K562 (cell line): Measurements from ENCODE around the gene PATL2. TPM values are rescaled to one million over a fixed set of nuclear protein-coding genes. Genes with fewer than 3 reads are reported as not detected.

ENCODE experiments used
- ATAC-seq: fragments of 200-7000 bp; cut with Tn5 transposase; 3 replicates; pipeline ENCODE4 v1.9.1; 2020; ENCODE audit warnings: moderate library complexity
- BruUV-seq: library from RNA; stranded (reverse); fragments of 400-500 nt; replicated peaks from 2 replicates; lab custom pipeline; 2021; lab: Mats Ljungman, UMichigan
- CTCF ChIA-PET: fragments of 300-600 bp; formaldehyde crosslinking; extraction: SDS; loops from one replicate; lab custom pipeline; 2021; ENCODE audit warnings: low intra/inter-chr PET ratio; lab: Yijun Ruan, JAX
- POLR2A ChIA-PET: fragments of 300-600, 350-650 bp; sonication (Branson Sonifier 250); formaldehyde crosslinking; extraction: SDS; loops from one replicate; lab custom pipeline; 2021; ENCODE audit warnings: antibody characterized with exemption, inconsistent platforms; lab: Yijun Ruan, JAX
- DNase-seq, 4 experiments: peaks; one replicate each; pipeline versions ENCODE4 v3.0.0 to v3.0.0-alpha.2; 2011 to 2018; ENCODE audit warnings: low spot score in 3 of 4, mixed read lengths in 3 of 4; ENCODE audit errors: extremely low read depth in 1 of 4
- FAIRE-seq: peaks from 2 replicates; lab custom pipeline; 2011; peaks lifted over from hg19 to GRCh38; lab: Jason Lieb, UNC
- H2AFZ ChIP-seq: 2 replicates; pipeline ENCODE4 v1.6.0; 2011; ENCODE audit warnings: low read depth, low read length, control low read depth, inconsistent platforms
- H3K27ac ChIP-seq: fragments of 200-600 bp; 3 replicates; pipeline ENCODE4 v1.8.0; 2011; ENCODE audit warnings: low read depth, mild to moderate bottlenecking, control low read depth, inconsistent platforms, low read length, moderate library complexity, mixed read lengths; ENCODE audit errors: extremely low read depth
- H3K27me3 ChIP-seq, 2 experiments: fragments of 300-600 bp in 1 of 2; 2 replicates in 1 of 2; 3 replicates in 1 of 2; pipeline versions ENCODE4 v1.6.0 to v1.8.0; 2011; ENCODE audit warnings: inconsistent platforms in 2 of 2, low read length in 2 of 2, mild to moderate bottlenecking in 1 of 2, mixed read lengths in 1 of 2, moderate library complexity in 1 of 2; ENCODE audit not compliant: control insufficient read depth in 2 of 2, insufficient read depth in 2 of 2
- H3K36me3 ChIP-seq: fragments of 300-600 bp; 3 replicates; pipeline ENCODE4 v1.8.0; 2011; ENCODE audit warnings: mild to moderate bottlenecking, low read length, inconsistent platforms; ENCODE audit not compliant: control insufficient read depth, insufficient read depth
- H3K4me1 ChIP-seq, 2 experiments: fragments of 200-600 bp in 1 of 2; replicated peaks in 1 of 2; 2 replicates in 1 of 2; 3 replicates in 1 of 2; pipeline versions ENCODE4 v1.5.1 to v1.8.0; 2011; ENCODE audit warnings: inconsistent platforms in 2 of 2, low read length in 2 of 2, mild to moderate bottlenecking in 1 of 2, mixed read lengths in 1 of 2, moderate library complexity in 1 of 2; ENCODE audit not compliant: control insufficient read depth in 2 of 2, insufficient read depth in 2 of 2
- H3K4me2 ChIP-seq: 2 replicates; pipeline ENCODE4 v1.6.1; 2011; ENCODE audit warnings: low read length, control low read depth, inconsistent platforms, mixed read lengths; ENCODE audit not compliant: insufficient read depth
- H3K4me3 ChIP-seq: fragments of 200-600 bp; sonication (generic), shearing (Covaris generic); 2 replicates; pipeline ENCODE4 v1.5.1; 2016; ENCODE audit warnings: control low read depth, inconsistent platforms
- H3K79me2 ChIP-seq: fragments of 200-600 bp; 3 replicates; pipeline ENCODE4 v1.8.0; 2011; ENCODE audit warnings: low read length, inconsistent platforms; ENCODE audit not compliant: control insufficient read depth, insufficient read depth
- H3K9ac ChIP-seq, 2 experiments: 2 replicates each; pipeline versions ENCODE4 v1.6.0 to v1.6.1; 2011; ENCODE audit warnings: low read depth in 2 of 2, low read length in 2 of 2, control low read depth in 1 of 2, inconsistent platforms in 1 of 2, mild to moderate bottlenecking in 1 of 2, mixed read lengths in 1 of 2; ENCODE audit not compliant: insufficient read depth in 1 of 2
- H3K9me1 ChIP-seq: one replicate; pipeline ENCODE4 v1.6.0; 2011; ENCODE audit warnings: inconsistent platforms, mild to moderate bottlenecking, low read length, moderate library complexity; ENCODE audit not compliant: control insufficient read depth, insufficient read depth
- H3K9me3 ChIP-seq: replicated peaks from 2 replicates; pipeline ENCODE4 v1.5.1; 2011; ENCODE audit warnings: low read depth, low read length, inconsistent platforms; ENCODE audit not compliant: control insufficient read depth, insufficient read depth
- H4K20me1 ChIP-seq: replicated peaks from 2 replicates; pipeline ENCODE4 v1.6.1; 2011; ENCODE audit warnings: low read length, inconsistent platforms, mixed read lengths; ENCODE audit not compliant: control insufficient read depth, insufficient read depth
- BDP1 ChIP-seq: IDR thresholded peaks from 3 replicates; pipeline ENCODE4 v1.6.1; 2011; ENCODE audit not compliant: insufficient read length, insufficient read depth
- CBFA2T2 ChIP-seq: fragments of 450-650 bp; conservative IDR thresholded peaks from 2 replicates; pipeline ENCODE4 v1.6.1; 2017; ENCODE audit warnings: mild to moderate bottlenecking
- CBX5 ChIP-seq: IDR thresholded peaks from 2 replicates; pipeline ENCODE4 v1.6.1; 2014; ENCODE audit warnings: low read depth, borderline replicate concordance
- NELFE ChIP-seq: IDR thresholded peaks from 2 replicates; pipeline ENCODE4 v1.6.1; 2011; ENCODE audit warnings: mild to moderate bottlenecking; ENCODE audit not compliant: insufficient read depth, insufficient read length
- NFIX ChIP-seq: fragments of 250-450 bp; sonication (Bioruptor Pico); IDR thresholded peaks from 2 replicates; pipeline ENCODE4 v1.4.0; 2020; ENCODE audit warnings: low read depth, mild to moderate bottlenecking, moderate library complexity
- PHB2 ChIP-seq: fragments of 450-650 bp; IDR thresholded peaks from 2 replicates; pipeline ENCODE4 v1.6.1; 2017; ENCODE audit warnings: low read depth
- SIN3A ChIP-seq, 2 experiments: fragments of 150-350 bp in 1 of 2; IDR thresholded peaks; 2 replicates each; pipeline ENCODE4 v1.6.1; 2011 to 2016; ENCODE audit warnings: borderline replicate concordance in 2 of 2, low read depth in 2 of 2, low read length in 2 of 2, mild to moderate bottlenecking in 2 of 2, moderate library complexity in 2 of 2; ENCODE audit not compliant: control insufficient read depth in 1 of 2
- SLC30A9 ChIP-seq: fragments of 250-450 bp; sonication (Bioruptor Pico); IDR thresholded peaks from 2 replicates; pipeline ENCODE4 v1.8.0; 2022; ENCODE audit warnings: mild to moderate bottlenecking, moderate library complexity
- SRSF3 ChIP-seq: fragments of 200-400 bp; formaldehyde crosslinking; IDR thresholded peaks from 2 replicates; pipeline ENCODE4 v1.6.1; 2016; ENCODE audit warnings: mild to moderate bottlenecking, low read length, moderate library complexity; ENCODE audit not compliant: insufficient read depth
- TAF1 ChIP-seq: IDR thresholded peaks from 2 replicates; pipeline ENCODE4 v1.6.1; 2011; ENCODE audit warnings: mild to moderate bottlenecking, low read length, moderate library complexity; ENCODE audit not compliant: insufficient read depth, control insufficient read depth, severe bottlenecking; ENCODE audit errors: extremely low read depth
- TRIM24 ChIP-seq, 2 experiments: fragments of 450-650 bp; IDR thresholded peaks; 2 replicates each; pipeline ENCODE4 v1.6.1; 2016
- TRIM28 ChIP-seq: fragments of 450-650 bp; IDR thresholded peaks from 2 replicates; pipeline ENCODE4 v1.6.1; 2017
- ZNF436 ChIP-seq: fragments of 250-450, 450-650 bp; sonication (Bioruptor Pico); formaldehyde crosslinking; IDR thresholded peaks from 2 replicates; pipeline ENCODE4 v1.7.0; 2020; ENCODE audit warnings: mild to moderate bottlenecking
- WGBS: fragments of 100-300 bp; shearing (Covaris generic); methylation state at CpG from one replicate; pipeline ENCODE4 v1.1.6; 2016; ENCODE audit warnings: low coverage, mixed read lengths; ENCODE audit not compliant: insufficient coverage; ENCODE audit errors: missing lambda C conversion rate; 5-methylcytosine and 5-hydroxymethylcytosine counted together
- in situ Hi-C: fragments of 300-500 bp; cut with MboI; formaldehyde crosslinking; loops from 4 replicates; pipeline ENCODE4 v1.15.0; 2018; ENCODE audit warnings: inconsistent platforms, mixed read lengths
- intact Hi-C: fragments of 100-400 bp; cut with micrococcal nuclease; formaldehyde crosslinking; loops from 2 replicates; pipeline ENCODE4 v1.14.2; 2022
- polyA plus RNA-seq, 8 experiments: library from polyadenylated mRNA; depleted of rRNA in 4 of 8; stranded (reverse) in 5 of 8; unstranded in 3 of 8; fragments of >200 nt; fragmentation: Nextera tagmentation in 2 of 8; fragmentation: Illumina TruSeq in 1 of 8; extraction: Ambion mirVana in 2 of 8; extraction: Trizol in 1 of 8; gene quantifications; 2 replicates each; pipeline versions ENCODE4 v1.2.1 to v1.2.3, GENCODE V29; 2011 to 2014; ENCODE audit warnings: inconsistent platforms in 1 of 8, missing spikeins in 1 of 8
- total RNA-seq, 7 experiments: library from RNA; depleted of rRNA in 6 of 7; stranded (reverse); fragments of >200 nt in 6 of 7; fragmentation: Illumina TruSeq in 2 of 7; extraction: Trizol in 2 of 7; gene quantifications; 2 replicates each; pipeline versions ENCODE4 v1.2.1 to v1.2.3, GENCODE V29; 2011 to 2021; ENCODE audit warnings: low replicate concordance in 1 of 7

PATL2 gene
- total and polyA plus RNA-seq, 9 of the 15 experiments (the other 6 are each of a cell fraction or from before 2014, with no cell fraction given), result 0.42 to 1.1 (median 0.86) TPM

GRCh38 chr15:44753345-44753744, 42.2 kb upstream of the PATL2 start:
- Histone ChIP-seq H2AFZ (no peak overlapping the region), H3K9me3 (peaks cover 4% of the 10 kb centered on the region), H3K9ac (no peak overlapping the region), H3K27me3 (no peaks in the 10 kb centered on the region; a peak in 1 of 5 replicates), H4K20me1 (no peaks in the 10 kb centered on the region), H3K36me3 (no peaks in the 10 kb centered on the region), H3K9me1 (no peaks in the 10 kb centered on the region), H3K27ac (no peak overlapping the region), H3K79me2 (no peaks in the 10 kb centered on the region), H3K4me2 (no peak overlapping the region), H3K4me1 (no peaks in the 10 kb centered on the region), H3K4me3 (no peak overlapping the region)
- no peak for TF ChIP-seq NFIX (CRISPR knock-in tag)
- TF ChIP-seq CBFA2T2, result no peak
- TF ChIP-seq CBX5, result 0 out of 2 replicates have a peak, but pooled peaks have one; percentile 42
- peak; percentile 79 for TF ChIP-seq TRIM28
- TF ChIP-seq PHB2, result no peak
- no peak for TF ChIP-seq SRSF3
- TF ChIP-seq BDP1, result no peak
- TF ChIP-seq TRIM24 (IDR thresholded peaks at IDR 0.05), result no peak
- no peak for TF ChIP-seq NELFE
- no peak for TF ChIP-seq TAF1
- no peak for TF ChIP-seq SLC30A9 (CRISPR knock-in tag)
- TF ChIP-seq ZNF436 (CRISPR knock-in tag), result no peak
- no peak for TF ChIP-seq SIN3A (IDR thresholded peaks at IDR 0.05; ENCODE audit: borderline replicate concordance in 2 of 2, control insufficient read depth in 1 of 2, low read depth in 2 of 2, low read length in 2 of 2)
- in situ Hi-C loops, result no loop called here
- ChIA-PET POLR2A (interaction anchor here (1.1 to 1.4 kb wide), 2 partner anchors 12 to 17 kb away, joined by 3 read pairs; partner anchors contain the start of gene TRIM69), CTCF (no interaction called here)
- intact Hi-C loops, result no loop called here
- FAIRE-seq, result no peak
- ATAC-seq, result no peak
- no peak for DNase-seq
- BruUV-seq, result no TSS peak
- WGBS, result 60% methylated on average over 1 of the region's 1 CpG
